Measurements from ENCODE around the gene GAB1.

- no peak for TF ChIP-seq CTCF (IDR thresholded peaks at IDR 0.05)
- no peak for TF ChIP-seq POLR2A (IDR thresholded peaks at IDR 0.05)
- TF ChIP-seq EP300 (IDR thresholded peaks at IDR 0.05), result no peak
These were observed 56.5 kb downstream of the GAB1 start for GRCh38 chr4:143393195-143393594.

Data from upper lobe of left lung (tissue), 4 donors.